GM12878 (cell line): ENCODE data around the gene CNOT11. TPM values are rescaled to one million over a fixed set of nuclear protein-coding genes. Genes with fewer than 3 reads are reported as not detected.

Experiments
- ATAC-seq: fragments of 200-7000 bp; cut with Tn5 transposase; 3 replicates; pipeline ENCODE4 v1.9.1; 2020; ENCODE audit warnings: mild to moderate bottlenecking, moderate library complexity
- BruUV-seq: library from RNA; stranded (reverse); fragments of 400-500 nt; replicated peaks from 2 replicates; lab custom pipeline; 2021; lab: Mats Ljungman, UMichigan
- CTCF ChIA-PET: fragments of 300-600 bp; sonication (Branson Sonifier 250); formaldehyde crosslinking; extraction: SDS; loops from one replicate; lab custom pipeline; 2021; ENCODE audit warnings: inconsistent platforms; lab: Yijun Ruan, JAX
- POLR2A ChIA-PET: fragments of 350-600 bp; formaldehyde crosslinking; extraction: SDS; loops from one replicate; lab custom pipeline; 2021; ENCODE audit warnings: inconsistent platforms; lab: Charles Lee
- RAD21 ChIA-PET: fragments of 300-600 bp; sonication (Branson Sonifier 250); formaldehyde crosslinking; loops from one replicate; lab custom pipeline; 2023; ENCODE audit warnings: antibody characterized with exemption; ENCODE audit not compliant: unreplicated experiment; lab: Charles Lee
- SMC1A ChIA-PET: fragments of 300-600 bp; sonication (Branson Sonifier 250); formaldehyde crosslinking; loops from one replicate; lab custom pipeline; 2023; ENCODE audit not compliant: unreplicated experiment, uncharacterized antibody; lab: Charles Lee
- DNase-seq: peaks from one replicate; pipeline ENCODE4 v3.0.0-alpha.2; 2011; ENCODE audit warnings: low read depth, low spot score
- FAIRE-seq: peaks from 3 replicates; lab custom pipeline; 2011; peaks lifted over from hg19 to GRCh38; lab: Jason Lieb, UNC
- H2AFZ ChIP-seq: 2 replicates; pipeline ENCODE4 v1.6.0; 2011; ENCODE audit warnings: low read depth, low read length, control low read depth; ENCODE audit not compliant: control insufficient read depth
- H3K27ac ChIP-seq: 2 replicates; pipeline ENCODE4 v1.5.1; 2011; ENCODE audit warnings: control low read depth; ENCODE audit not compliant: control insufficient read depth, insufficient read depth
- H3K27me3 ChIP-seq, 2 experiments: replicated peaks in 1 of 2; 2 replicates each; pipeline versions ENCODE4 v1.6.0 to v1.6.1; 2011; ENCODE audit warnings: low read length in 1 of 2; ENCODE audit not compliant: control insufficient read depth in 2 of 2, insufficient read depth in 2 of 2
- H3K36me3 ChIP-seq, 2 experiments: 2 replicates each; pipeline ENCODE4 v1.5.1; 2011; ENCODE audit warnings: low read length in 1 of 2; ENCODE audit not compliant: control insufficient read depth in 2 of 2, insufficient read depth in 2 of 2
- H3K4me1 ChIP-seq: 2 replicates; pipeline ENCODE4 v1.6.1; 2011; ENCODE audit warnings: mild to moderate bottlenecking, low read length, moderate library complexity, mixed read lengths; ENCODE audit not compliant: control insufficient read depth, insufficient read depth
- H3K4me2 ChIP-seq: 2 replicates; pipeline ENCODE4 v1.6.0; 2011; ENCODE audit warnings: control low read depth; ENCODE audit not compliant: control insufficient read depth, insufficient read depth
- H3K4me3 ChIP-seq: fragments of 200-600 bp; sonication (generic); 2 replicates; pipeline ENCODE4 v1.5.1; 2016
- H3K79me2 ChIP-seq: 2 replicates; pipeline ENCODE4 v1.6.0; 2011; ENCODE audit warnings: low read length; ENCODE audit not compliant: control insufficient read depth, insufficient read depth
- H3K9ac ChIP-seq: 2 replicates; pipeline ENCODE4 v1.8.0; 2011; ENCODE audit warnings: low read length, control low read depth, mixed read lengths; ENCODE audit not compliant: control insufficient read depth, insufficient read depth
- H3K9me3 ChIP-seq: replicated peaks from 3 replicates; pipeline ENCODE4 v1.5.1; 2011; ENCODE audit warnings: mild to moderate bottlenecking, low read length; ENCODE audit not compliant: control insufficient read depth, insufficient read depth
- H4K20me1 ChIP-seq: 2 replicates; pipeline ENCODE4 v1.6.0; 2011; ENCODE audit not compliant: control insufficient read depth, insufficient read depth
- FOXM1 ChIP-seq: IDR thresholded peaks from 2 replicates; pipeline ENCODE4 v1.6.1; 2012; ENCODE audit warnings: low read depth, mild to moderate bottlenecking, inconsistent platforms, low read length, moderate library complexity
- MEF2A ChIP-seq: IDR thresholded peaks from 2 replicates; pipeline ENCODE4 v1.6.1; 2011; ENCODE audit warnings: low read depth, mild to moderate bottlenecking, low read length, moderate library complexity; ENCODE audit not compliant: insufficient read depth
- NRF1 ChIP-seq: conservative IDR thresholded peaks from 2 replicates; pipeline ENCODE4 v1.6.1; 2011; ENCODE audit warnings: mild to moderate bottlenecking, low read depth, low read length, improper control_type of control experiment
- PAX8 ChIP-seq: fragments of 450-650 bp; IDR thresholded peaks from 2 replicates; pipeline ENCODE4 v1.6.1; 2017; ENCODE audit warnings: mild to moderate bottlenecking, moderate library complexity
- POU2F2 ChIP-seq: IDR thresholded peaks from 3 replicates; pipeline ENCODE4 v1.6.1; 2011; ENCODE audit warnings: low read depth, mild to moderate bottlenecking, low read length, borderline replicate concordance
- RFX5 ChIP-seq: IDR thresholded peaks from 2 replicates; pipeline ENCODE4 v1.6.1; 2011; ENCODE audit warnings: low read depth, low read length, improper control_type of control experiment
- SIN3A ChIP-seq: IDR thresholded peaks from 2 replicates; pipeline ENCODE4 v1.6.1; 2012; ENCODE audit warnings: low read depth, low read length, improper control_type of control experiment
- ZNF217 ChIP-seq: fragments of 450-650 bp; IDR thresholded peaks from 2 replicates; pipeline ENCODE4 v1.6.1; 2017; ENCODE audit warnings: antibody characterized with exemption, mild to moderate bottlenecking
- WGBS: methylation state at CpG from one replicate; pipeline ENCODE4 v1.1.6; 2016; ENCODE audit warnings: low lambda C conversion rate; ENCODE audit not compliant: insufficient replicate concordance, insufficient coverage; ENCODE audit errors: missing lambda C conversion rate; 5-methylcytosine and 5-hydroxymethylcytosine counted together
- in situ Hi-C: fragments of 300-500 bp; cut with MboI; formaldehyde crosslinking; loops from 9 replicates; pipeline ENCODE4 v1.14.3; 2018; ENCODE audit warnings: mixed read lengths
- intact Hi-C: fragments of 100-400 bp; cut with micrococcal nuclease; formaldehyde crosslinking; loops from one replicate; pipeline ENCODE4 v1.14.2; 2022; ENCODE audit not compliant: unreplicated experiment
- polyA plus RNA-seq, 11 experiments: library from polyadenylated mRNA; depleted of rRNA in 4 of 11; unstranded in 6 of 11; stranded (reverse) in 5 of 11; fragments of >200 nt; fragmentation: Nextera tagmentation in 4 of 11; fragmentation: Illumina TruSeq in 1 of 11; extraction: Ambion mirVana in 4 of 11; extraction: Trizol in 1 of 11; gene quantifications; 1 replicate in 1 of 11; 2 replicates in 10 of 11; pipeline versions ENCODE4 v1.2.1 to v1.2.3, GENCODE V29; 2011 to 2016; ENCODE audit warnings: inconsistent platforms in 2 of 11, missing spikeins in 2 of 11, low read depth in 1 of 11
- total RNA-seq, 4 experiments: library from RNA; depleted of rRNA in 3 of 4; stranded (reverse); fragments of >200 nt in 3 of 4; fragmentation: Illumina TruSeq in 1 of 4; extraction: Trizol in 1 of 4; gene quantifications; 2 replicates each; pipeline versions ENCODE4 v1.2.1 to v1.2.3, GENCODE V29; 2013 to 2021
- TF ChIP-seq, protein P1 (sequence below): IDR thresholded peaks from 2 replicates; pipeline ENCODE4 v1.6.1; 2011; ENCODE audit warnings: borderline replicate concordance, low read depth, mild to moderate bottlenecking, moderate library complexity, low read length; ENCODE audit not compliant: insufficient read depth, poor library complexity, severe bottlenecking
- TF ChIP-seq, protein P2 (sequence below): fragments of 450-650 bp; IDR thresholded peaks from 2 replicates; pipeline ENCODE4 v1.6.1; 2018; ENCODE audit warnings: borderline replicate concordance, mild to moderate bottlenecking; ENCODE audit not compliant: partially characterized antibody
- TF ChIP-seq, protein P3 (sequence below): IDR thresholded peaks from 2 replicates; pipeline ENCODE4 v1.6.1; 2012; ENCODE audit warnings: low read length, inconsistent platforms
- TF ChIP-seq, protein P4 (sequence below): IDR thresholded peaks from 2 replicates; pipeline ENCODE4 v1.6.1; 2011; ENCODE audit warnings: mild to moderate bottlenecking, low read depth, low read length, moderate library complexity; ENCODE audit not compliant: insufficient replicate concordance
- TF ChIP-seq, protein P5 (sequence below): fragments of 450-650 bp; formaldehyde crosslinking; IDR thresholded peaks from 2 replicates; pipeline ENCODE4 v1.5.0; 2022; ENCODE audit warnings: mild to moderate bottlenecking, missing genetic modification characterization

Gene CNOT11
- total and polyA plus RNA-seq, 10 of the 15 experiments (the other 5 are each of a cell fraction or from before 2014, with no cell fraction given), result 10.8 to 111 (median 50.5) TPM

DNA sequence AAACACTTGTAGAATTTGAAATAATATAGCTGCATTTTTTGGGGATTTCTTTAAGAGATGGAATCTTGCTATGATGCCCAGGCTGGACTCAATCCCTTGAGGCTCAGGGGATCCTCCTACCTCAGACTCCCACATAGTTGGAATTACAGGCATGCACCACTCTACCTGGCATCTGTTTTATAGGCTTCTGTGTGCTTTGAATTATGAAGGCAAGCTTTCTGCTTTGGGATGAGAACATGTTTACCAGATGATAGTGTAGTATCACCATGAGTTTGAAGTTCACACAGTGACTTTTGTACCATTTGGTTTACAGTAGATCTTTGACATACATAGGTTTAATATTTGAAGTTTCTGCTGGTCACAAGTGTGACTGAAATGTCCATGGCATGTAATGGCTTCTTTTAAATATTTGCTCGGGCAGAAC is 10.7 kb downstream of the CNOT11 start:
- TF ChIP-seq NRF1 (no peak), SIN3A (no peak), POU2F2 (no peak), ZNF217 (no peak), MEF2A (no peak), FOXM1 (no peak), RFX5 (no peak), PAX8 (no peak)
- TF ChIP-seq, protein P1, sequence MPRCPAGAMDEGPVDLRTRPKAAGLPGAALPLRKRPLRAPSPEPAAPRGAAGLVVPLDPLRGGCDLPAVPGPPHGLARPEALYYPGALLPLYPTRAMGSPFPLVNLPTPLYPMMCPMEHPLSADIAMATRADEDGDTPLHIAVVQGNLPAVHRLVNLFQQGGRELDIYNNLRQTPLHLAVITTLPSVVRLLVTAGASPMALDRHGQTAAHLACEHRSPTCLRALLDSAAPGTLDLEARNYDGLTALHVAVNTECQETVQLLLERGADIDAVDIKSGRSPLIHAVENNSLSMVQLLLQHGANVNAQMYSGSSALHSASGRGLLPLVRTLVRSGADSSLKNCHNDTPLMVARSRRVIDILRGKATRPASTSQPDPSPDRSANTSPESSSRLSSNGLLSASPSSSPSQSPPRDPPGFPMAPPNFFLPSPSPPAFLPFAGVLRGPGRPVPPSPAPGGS, result no peak
- TF ChIP-seq, protein P2, sequence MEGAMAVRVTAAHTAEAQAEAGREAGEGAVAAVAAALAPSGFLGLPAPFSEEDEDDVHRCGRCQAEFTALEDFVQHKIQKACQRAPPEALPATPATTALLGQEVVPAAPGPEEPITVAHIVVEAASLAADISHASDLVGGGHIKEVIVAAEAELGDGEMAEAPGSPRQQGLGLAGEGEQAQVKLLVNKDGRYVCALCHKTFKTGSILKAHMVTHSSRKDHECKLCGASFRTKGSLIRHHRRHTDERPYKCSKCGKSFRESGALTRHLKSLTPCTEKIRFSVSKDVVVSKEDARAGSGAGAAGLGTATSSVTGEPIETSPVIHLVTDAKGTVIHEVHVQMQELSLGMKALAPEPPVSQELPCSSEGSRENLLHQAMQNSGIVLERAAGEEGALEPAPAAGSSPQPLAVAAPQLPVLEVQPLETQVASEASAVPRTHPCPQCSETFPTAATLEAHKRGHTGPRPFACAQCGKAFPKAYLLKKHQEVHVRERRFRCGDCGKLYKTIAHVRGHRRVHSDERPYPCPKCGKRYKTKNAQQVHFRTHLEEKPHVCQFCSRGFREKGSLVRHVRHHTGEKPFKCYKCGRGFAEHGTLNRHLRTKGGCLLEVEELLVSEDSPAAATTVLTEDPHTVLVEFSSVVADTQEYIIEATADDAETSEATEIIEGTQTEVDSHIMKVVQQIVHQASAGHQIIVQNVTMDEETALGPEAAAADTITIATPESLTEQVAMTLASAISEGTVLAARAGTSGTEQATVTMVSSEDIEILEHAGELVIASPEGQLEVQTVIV, result no peak
- TF ChIP-seq, protein P3, sequence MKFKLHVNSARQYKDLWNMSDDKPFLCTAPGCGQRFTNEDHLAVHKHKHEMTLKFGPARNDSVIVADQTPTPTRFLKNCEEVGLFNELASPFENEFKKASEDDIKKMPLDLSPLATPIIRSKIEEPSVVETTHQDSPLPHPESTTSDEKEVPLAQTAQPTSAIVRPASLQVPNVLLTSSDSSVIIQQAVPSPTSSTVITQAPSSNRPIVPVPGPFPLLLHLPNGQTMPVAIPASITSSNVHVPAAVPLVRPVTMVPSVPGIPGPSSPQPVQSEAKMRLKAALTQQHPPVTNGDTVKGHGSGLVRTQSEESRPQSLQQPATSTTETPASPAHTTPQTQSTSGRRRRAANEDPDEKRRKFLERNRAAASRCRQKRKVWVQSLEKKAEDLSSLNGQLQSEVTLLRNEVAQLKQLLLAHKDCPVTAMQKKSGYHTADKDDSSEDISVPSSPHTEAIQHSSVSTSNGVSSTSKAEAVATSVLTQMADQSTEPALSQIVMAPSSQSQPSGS, result no peak
- TF ChIP-seq, protein P4, sequence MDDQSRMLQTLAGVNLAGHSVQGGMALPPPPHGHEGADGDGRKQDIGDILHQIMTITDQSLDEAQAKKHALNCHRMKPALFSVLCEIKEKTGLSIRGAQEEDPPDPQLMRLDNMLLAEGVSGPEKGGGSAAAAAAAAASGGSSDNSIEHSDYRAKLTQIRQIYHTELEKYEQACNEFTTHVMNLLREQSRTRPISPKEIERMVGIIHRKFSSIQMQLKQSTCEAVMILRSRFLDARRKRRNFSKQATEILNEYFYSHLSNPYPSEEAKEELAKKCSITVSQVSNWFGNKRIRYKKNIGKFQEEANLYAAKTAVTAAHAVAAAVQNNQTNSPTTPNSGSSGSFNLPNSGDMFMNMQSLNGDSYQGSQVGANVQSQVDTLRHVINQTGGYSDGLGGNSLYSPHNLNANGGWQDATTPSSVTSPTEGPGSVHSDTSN, result no peak
- TF ChIP-seq, protein P5, sequence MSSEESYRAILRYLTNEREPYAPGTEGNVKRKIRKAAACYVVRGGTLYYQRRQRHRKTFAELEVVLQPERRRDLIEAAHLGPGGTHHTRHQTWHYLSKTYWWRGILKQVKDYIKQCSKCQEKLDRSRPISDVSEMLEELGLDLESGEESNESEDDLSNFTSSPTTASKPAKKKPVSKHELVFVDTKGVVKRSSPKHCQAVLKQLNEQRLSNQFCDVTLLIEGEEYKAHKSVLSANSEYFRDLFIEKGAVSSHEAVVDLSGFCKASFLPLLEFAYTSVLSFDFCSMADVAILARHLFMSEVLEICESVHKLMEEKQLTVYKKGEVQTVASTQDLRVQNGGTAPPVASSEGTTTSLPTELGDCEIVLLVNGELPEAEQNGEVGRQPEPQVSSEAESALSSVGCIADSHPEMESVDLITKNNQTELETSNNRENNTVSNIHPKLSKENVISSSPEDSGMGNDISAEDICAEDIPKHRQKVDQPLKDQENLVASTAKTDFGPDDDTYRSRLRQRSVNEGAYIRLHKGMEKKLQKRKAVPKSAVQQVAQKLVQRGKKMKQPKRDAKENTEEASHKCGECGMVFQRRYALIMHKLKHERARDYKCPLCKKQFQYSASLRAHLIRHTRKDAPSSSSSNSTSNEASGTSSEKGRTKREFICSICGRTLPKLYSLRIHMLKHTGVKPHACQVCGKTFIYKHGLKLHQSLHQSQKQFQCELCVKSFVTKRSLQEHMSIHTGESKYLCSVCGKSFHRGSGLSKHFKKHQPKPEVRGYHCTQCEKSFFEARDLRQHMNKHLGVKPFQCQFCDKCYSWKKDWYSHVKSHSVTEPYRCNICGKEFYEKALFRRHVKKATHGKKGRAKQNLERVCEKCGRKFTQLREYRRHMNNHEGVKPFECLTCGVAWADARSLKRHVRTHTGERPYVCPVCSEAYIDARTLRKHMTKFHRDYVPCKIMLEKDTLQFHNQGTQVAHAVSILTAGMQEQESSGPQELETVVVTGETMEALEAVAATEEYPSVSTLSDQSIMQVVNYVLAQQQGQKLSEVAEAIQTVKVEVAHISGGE, result no peak
- Histone ChIP-seq H3K27me3 (no peaks in the 10 kb centered on the region), H3K27ac (no peak overlapping the region), H3K9me3 (no peaks in the 10 kb centered on the region), H3K79me2 (no peaks in the 10 kb centered on the region), H3K4me1 (no peaks in the 10 kb centered on the region), H3K9ac (no peak overlapping the region), H3K4me3 (no peak overlapping the region), H3K36me3 (peaks cover 6 to 31% of the 10 kb centered on the region in 2 experiments), H4K20me1 (no peaks in the 10 kb centered on the region), H3K4me2 (no peak overlapping the region), H2AFZ (no peak overlapping the region)
- SMC1A ChIA-PET, result interaction anchor here (1.6 kb wide), 1 partner anchor 8 kb away, joined by 4 read pairs; no protein-coding TSS in a partner anchor
- POLR2A ChIA-PET, result interaction anchor here (0.7 kb wide), 1 partner anchor 10 kb away, joined by 3 read pairs; no protein-coding TSS in a partner anchor
- RAD21 ChIA-PET, result no interaction called here
- BruUV-seq, result no TSS peak
- ATAC-seq (no peak), FAIRE-seq (no peak), DNase-seq (no peak)
- intact Hi-C loops (no loop called here), in situ Hi-C loops (loop anchor here (5.0 kb wide), 1 partner anchor 34 kb away; no protein-coding TSS in a partner anchor)
- CTCF ChIA-PET, result interaction anchor here (1.0 to 1.3 kb wide), 3 partner anchors 9 to 46 kb away, joined by 3 to 5 read pairs (median 3); partner anchors contain the start of genes CNOT11 and RNF149
- WGBS, result 88% methylated on average over 1 of the region's 1 CpG
